Pons (tissue), 1 donor: ENCODE measurements around the gene TNXB.
"Not testable (repeated sequence)": the region's sequence is repeated elsewhere in the genome, so short reads cannot be mapped to it uniquely, and the experiment has no call there.

ENCODE experiments used
- DNase-seq: peaks from one replicate; pipeline ENCODE4 v3.0.0-alpha.2; 2016; ENCODE audit warnings: low spot score

Gene TNXB

DNA sequence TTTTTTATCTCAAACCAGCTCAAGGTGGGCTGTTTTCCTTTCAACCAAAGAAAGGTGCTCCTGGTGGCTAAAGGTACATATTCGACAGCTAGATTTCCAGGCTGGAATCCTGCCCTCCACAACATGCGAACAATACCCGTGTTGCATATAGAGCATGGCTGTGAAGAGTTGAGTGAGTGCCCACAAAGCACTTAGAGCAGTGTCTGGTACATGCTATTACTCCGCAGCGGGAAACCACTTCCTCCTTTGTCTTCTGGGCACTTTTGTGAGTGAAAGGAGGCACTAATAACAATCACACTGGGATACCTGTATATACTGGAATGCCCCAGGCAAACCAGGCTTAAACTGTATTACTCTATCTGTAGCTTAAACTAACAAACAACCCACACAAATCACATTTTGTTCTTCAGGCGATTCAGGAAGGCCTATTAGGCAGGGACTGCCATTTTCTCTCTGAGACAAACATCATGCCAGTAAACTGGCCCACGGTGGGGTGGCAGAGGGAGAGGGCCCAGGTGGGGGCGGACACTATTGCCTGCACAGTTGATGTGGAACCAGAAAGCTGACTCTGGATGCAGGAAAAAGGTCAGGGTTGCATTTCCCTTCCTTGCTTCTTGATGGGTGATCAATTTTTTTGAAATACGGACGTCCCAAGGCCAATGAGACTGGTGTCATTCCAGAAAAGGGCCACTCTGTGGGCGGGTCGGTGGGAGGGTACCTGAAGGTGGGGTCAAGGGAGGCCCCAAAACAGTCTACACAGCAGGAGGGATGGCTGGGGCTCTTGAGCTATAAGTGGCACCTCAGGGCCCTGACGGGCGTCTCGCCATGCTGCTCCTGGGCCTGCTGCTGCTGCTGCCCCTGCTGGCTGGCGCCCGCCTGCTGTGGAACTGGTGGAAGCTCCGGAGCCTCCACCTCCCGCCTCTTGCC, 71.3 kb downstream of the TNXB start, which contains the start of gene CYP21A2:
Gene CYP21A2 (plus strand): TSS at position 818 of the 927 bp plus-strand sequence. CDS start 8 bp downstream, at position 826.
- not testable (repeated sequence) for DNase-seq

DNA sequence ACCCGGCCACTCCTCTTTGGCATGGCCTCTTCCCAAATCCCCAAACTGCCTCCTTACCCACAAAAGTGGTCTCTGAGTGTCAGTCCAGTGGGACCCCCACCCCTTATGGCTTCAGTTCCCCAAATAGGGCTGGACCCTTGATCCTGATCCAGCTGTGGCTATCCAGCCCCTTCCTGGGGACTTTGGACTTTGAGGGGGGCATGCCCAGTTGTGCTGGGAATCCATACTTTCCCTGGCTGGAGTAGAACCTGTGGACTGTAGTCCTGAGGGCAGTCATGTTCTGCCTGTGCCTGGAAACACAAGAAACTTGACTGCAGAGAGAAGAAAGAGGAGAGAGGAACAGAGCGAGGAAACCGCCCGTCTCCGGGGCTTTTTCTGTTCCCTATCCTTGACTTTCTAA, 72.0 kb downstream of the TNXB start:
- DNase-seq, result not testable (repeated sequence)

DNA sequence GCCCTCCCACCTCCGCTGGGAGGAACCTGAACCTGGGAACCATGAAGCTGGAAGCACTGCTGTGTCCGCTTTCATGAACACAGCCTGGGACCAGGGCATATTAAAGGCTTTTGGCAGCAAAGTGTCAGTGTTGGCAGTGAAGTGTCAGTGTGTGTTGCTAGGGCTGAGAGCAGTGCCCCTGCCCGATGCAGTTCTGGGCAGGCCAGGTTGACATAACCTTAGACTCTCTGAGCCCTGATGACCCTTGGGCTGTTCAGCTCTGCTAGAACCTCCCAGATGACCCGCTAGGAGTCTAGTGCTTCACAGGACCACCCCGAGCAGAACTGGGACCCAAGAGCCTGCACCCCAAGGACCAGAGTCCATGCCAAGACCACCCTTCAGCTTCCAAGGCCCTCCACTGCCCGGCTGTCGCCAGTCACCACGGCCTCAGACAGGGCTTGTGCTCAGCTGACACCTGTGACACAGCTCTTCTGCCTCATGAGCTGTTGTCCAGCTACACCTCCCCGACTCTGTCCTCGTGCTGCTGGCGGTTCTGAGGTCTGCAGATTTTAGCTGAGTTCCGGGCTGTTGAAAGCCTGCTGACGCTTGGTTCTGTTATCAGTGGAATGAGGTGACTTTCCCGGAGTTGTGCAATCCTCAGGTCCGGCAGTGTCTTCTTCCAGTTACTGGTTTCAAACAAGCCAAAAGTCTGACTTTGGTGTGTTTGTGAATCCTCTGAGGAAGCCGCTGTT, 73.7 kb downstream of the TNXB start:
- DNase-seq, result not testable (repeated sequence)

DNA sequence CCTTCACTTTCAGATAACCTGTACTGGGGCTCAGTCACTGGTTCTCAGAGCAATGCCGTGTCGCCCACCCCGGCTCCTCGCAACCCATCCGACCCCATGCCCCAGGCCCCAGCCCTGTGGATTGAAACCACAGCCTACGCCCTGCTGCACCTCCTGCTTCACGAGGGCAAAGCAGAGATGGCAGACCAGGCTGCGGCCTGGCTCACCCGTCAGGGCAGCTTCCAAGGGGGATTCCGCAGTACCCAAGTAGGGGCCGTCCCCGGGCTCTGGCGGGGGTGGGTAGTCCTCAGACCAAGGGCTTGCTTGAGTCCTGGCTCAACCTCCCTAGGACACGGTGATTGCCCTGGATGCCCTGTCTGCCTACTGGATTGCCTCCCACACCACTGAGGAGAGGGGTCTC, 79.6 kb downstream of the TNXB start:
- not testable (repeated sequence) for DNase-seq

DNA sequence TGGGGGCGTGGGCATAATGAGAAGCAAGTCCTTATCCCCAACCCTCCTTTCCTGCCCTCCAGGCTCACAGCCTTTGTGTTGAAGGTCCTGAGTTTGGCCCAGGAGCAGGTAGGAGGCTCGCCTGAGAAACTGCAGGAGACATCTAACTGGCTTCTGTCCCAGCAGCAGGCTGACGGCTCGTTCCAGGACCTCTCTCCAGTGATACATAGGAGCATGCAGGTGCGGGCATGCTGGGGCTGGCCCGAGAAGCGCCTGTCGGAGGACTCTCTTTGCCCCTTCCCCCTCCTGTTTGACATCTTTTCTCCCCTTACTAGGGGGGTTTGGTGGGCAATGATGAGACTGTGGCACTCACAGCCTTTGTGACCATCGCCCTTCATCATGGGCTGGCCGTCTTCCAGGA, 80.5 kb downstream of the TNXB start:
- DNase-seq, result not testable (repeated sequence)

- DNase-seq, result not testable (repeated sequence)
These were observed 87.0 kb downstream of the TNXB start for GRCh38 chr6:32022100-32022499.

DNA sequence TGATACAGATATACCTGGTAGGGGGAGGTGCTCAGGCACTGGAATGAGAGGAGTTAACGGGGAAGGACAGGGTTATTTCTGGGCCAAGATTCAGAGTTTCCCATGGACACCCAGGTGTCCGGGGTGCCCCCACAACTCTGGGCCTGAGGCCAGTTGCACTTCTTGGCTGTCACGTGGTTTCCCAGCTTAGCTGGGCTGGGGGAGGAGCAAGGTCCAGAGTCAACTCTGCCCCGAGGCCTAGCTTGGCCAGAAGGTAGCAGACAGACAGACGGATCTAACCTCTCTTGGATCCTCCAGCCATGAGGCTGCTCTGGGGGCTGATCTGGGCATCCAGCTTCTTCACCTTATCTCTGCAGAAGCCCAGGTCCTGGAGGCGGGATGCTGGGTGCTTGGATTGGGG, 94.6 kb downstream of the TNXB start, which contains the start of gene C4B:
Gene C4B (plus strand): TSS at position 249 of the 400 bp plus-strand sequence. CDS start 51 bp downstream, at position 300.
- not testable (repeated sequence) for DNase-seq

GRCh38 chr6:32013738-32014137, 95.4 kb downstream of the TNXB start:
- DNase-seq, result not testable (repeated sequence)

- DNase-seq, result not testable (repeated sequence)
These were observed 96.1 kb downstream of the TNXB start for GRCh38 chr6:32012941-32013617.

DNA sequence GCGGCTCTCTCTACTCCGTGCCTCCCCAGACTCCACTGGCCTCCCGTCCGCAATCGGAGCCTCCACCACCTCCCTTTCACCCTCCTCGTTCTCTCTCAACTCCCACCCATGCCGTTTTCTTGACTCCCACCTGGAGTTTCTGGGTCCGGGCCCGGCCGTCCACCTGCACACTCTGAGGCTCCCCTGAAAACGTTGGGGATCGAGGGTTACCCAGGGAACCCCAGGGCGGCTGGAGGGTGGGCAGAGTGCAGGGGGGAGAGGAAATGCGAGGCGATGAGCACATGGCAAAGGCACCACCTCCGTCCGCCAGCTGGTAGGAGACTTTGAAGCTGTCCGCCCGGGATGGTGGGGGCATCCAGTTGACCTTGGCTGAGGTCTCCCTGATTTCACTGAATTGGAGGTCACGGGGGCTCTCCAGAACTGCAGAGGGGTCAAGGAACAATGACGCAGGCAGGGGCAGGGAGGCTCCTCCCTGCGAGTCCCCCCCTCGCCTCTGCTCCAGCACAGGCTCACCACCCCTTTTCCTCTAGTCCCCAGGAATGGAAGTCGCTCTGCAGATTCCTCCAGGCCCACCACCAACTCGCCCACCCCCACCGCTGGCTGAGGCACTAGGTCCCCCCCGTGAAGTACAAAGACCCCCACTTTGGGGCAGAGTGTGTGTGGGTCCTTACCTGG, 98.1 kb downstream of the TNXB start:
- not testable (repeated sequence) for DNase-seq

GRCh38 chr6:32009537-32009936, 99.6 kb downstream of the TNXB start:
- DNase-seq, result not testable (repeated sequence)

- DNase-seq, result not testable (repeated sequence)
These were observed 100.5 kb downstream of the TNXB start for GRCh38 chr6:32008616-32009015.

- DNase-seq, result not testable (repeated sequence)
These were observed 101.1 kb downstream of the TNXB start for GRCh38 chr6:32008037-32008436.

DNA sequence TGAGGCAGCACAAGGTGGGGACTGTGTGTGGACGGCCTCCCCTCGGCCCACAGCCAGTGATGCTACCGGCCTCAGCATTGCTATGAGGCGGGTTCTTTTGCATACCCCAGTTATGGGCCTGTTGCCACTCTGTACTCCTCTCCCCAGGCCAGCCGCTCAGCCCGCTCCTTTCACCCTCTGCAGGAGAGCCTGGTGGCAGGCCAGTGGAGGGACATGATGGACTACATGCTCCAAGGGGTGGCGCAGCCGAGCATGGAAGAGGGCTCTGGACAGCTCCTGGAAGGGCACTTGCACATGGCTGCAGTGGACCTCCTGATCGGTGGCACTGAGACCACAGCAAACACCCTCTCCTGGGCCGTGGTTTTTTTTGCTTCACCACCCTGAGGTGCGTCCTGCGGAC, 102.1 kb downstream of the TNXB start:
- not testable (repeated sequence) for DNase-seq

- not testable (repeated sequence) for DNase-seq
These were observed 103.1 kb downstream of the TNXB start for GRCh38 chr6:32005991-32006529.

- DNase-seq, result not testable (repeated sequence)
These were observed 103.6 kb downstream of the TNXB start for GRCh38 chr6:32005538-32005880.

DNA sequence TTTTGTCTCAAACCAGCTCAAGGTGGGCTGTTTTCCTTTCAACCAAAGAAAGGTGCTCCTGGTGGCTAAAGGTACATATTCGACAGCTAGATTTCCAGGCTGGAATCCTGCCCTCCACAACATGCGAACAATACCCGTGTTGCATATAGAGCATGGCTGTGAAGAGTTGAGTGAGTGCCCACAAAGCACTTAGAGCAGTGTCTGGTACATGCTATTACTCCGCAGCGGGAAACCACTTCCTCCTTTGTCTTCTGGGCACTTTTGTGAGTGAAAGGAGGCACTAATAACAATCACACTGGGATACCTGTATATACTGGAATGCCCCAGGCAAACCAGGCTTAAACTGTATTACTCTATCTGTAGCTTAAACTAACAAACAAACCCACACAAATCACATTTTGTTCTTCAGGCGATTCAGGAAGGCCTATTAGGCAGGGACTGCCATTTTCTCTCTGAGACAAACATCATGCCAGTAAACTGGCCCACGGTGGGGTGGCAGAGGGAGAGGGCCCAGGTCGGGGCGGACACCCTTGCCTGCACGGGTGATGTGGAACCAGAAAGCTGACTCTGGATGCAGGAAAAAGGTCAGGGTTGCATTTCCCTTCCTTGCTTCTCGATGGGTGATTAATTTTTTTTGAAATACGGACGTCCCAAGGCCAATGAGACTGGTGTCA, 104.1 kb downstream of the TNXB start:
- DNase-seq, result not testable (repeated sequence)

GRCh38 chr6:32004393-32004792, 104.7 kb downstream of the TNXB start:
- DNase-seq, result not testable (repeated sequence)

GRCh38 chr6:32003301-32003700, 105.8 kb downstream of the TNXB start:
- not testable (repeated sequence) for DNase-seq

DNA sequence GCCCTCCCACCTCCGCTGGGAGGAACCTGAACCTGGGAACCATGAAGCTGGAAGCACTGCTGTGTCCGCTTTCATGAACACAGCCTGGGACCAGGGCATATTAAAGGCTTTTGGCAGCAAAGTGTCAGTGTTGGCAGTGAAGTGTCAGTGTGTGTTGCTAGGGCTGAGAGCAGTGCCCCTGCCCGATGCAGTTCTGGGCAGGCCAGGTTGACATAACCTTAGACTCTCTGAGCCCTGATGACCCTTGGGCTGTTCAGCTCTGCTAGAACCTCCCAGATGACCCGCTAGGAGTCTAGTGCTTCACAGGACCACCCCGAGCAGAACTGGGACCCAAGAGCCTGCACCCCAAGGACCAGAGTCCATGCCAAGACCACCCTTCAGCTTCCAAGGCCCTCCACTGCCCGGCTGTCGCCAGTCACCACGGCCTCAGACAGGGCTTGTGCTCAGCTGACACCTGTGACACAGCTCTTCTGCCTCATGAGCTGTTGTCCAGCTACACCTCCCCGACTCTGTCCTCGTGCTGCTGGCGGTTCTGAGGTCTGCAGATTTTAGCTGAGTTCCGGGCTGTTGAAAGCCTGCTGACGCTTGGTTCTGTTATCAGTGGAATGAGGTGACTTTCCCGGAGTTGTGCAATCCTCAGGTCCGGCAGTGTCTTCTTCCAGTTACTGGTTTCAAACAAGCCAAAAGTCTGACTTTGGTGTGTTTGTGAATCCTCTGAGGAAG, 106.4 kb downstream of the TNXB start:
- DNase-seq, result not testable (repeated sequence)
